ENCODE data around the gene RBM19.

The RBM19 gene

GRCh38 chr12:113893221-113893620 is 72.9 kb downstream of the RBM19 start:
- no peaks in the 10 kb centered on the region for H4K20me1 ChIP-seq (ENCODE audit: control insufficient read depth, insufficient read depth, low read depth, low read length)
- H3K4me2 ChIP-seq (ENCODE audit: low read length): no peak overlapping the region
- no peaks in the 10 kb centered on the region for H3K27me3 ChIP-seq (ENCODE audit: control insufficient read depth, low read length)
- H3K9me2 ChIP-seq (replicated peaks; ENCODE audit: control insufficient read depth, low read length): no peaks in the 10 kb centered on the region
- no peak overlapping the region for H3K4me3 ChIP-seq (ENCODE audit: low read length)
- no peak overlapping the region for H3K27ac ChIP-seq (ENCODE audit: low read depth, low read length)
- no peaks in the 10 kb centered on the region for H3K36me3 ChIP-seq (ENCODE audit: control insufficient read depth, low read length)
- no peak for TF ChIP-seq EZH2phosphoT487 (IDR thresholded peaks at IDR 0.05; ENCODE audit: borderline replicate concordance, low read length)
- TF ChIP-seq CTCF (IDR thresholded peaks at IDR 0.05; ENCODE audit: low read depth, low read length, poor library complexity, severe bottlenecking): no peak
- no peaks in the 10 kb centered on the region for H3K9me3 ChIP-seq (ENCODE audit: control insufficient read depth, insufficient read depth, low read length)
- no peaks in the 10 kb centered on the region for H3F3A ChIP-seq (ENCODE audit: control insufficient read depth, insufficient read depth)
- no peaks in the 10 kb centered on the region for H3K79me2 ChIP-seq (ENCODE audit: control insufficient read depth, low read length)
- H3K4me1 ChIP-seq (ENCODE audit: control insufficient read depth, low read length): no peaks in the 10 kb centered on the region

GRCh38 chr12:113892556-113892955 is 73.6 kb downstream of the RBM19 start:
- no peaks in the 10 kb centered on the region for H3K36me3 ChIP-seq (ENCODE audit: control insufficient read depth, low read length)

GRCh38 chr12:113891739-113892520 is 74.2 kb downstream of the RBM19 start:
- no peaks in the 10 kb centered on the region for H3K27me3 ChIP-seq (ENCODE audit: control insufficient read depth, low read length)
- TF ChIP-seq CTCF (IDR thresholded peaks at IDR 0.05; ENCODE audit: low read depth, low read length, poor library complexity, severe bottlenecking) (no peak), EZH2phosphoT487 (IDR thresholded peaks at IDR 0.05; ENCODE audit: borderline replicate concordance, low read length) (no peak)
- H4K20me1 ChIP-seq (ENCODE audit: control insufficient read depth, insufficient read depth, low read depth, low read length): no peaks in the 10 kb centered on the region
- H3K4me3 ChIP-seq (ENCODE audit: low read length): no peak overlapping the region
- no peaks in the 10 kb centered on the region for H3F3A ChIP-seq (ENCODE audit: control insufficient read depth, insufficient read depth)
- no peak overlapping the region for H3K27ac ChIP-seq (ENCODE audit: low read depth, low read length)
- no peaks in the 10 kb centered on the region for H3K9me3 ChIP-seq (ENCODE audit: control insufficient read depth, insufficient read depth, low read length)
- H3K4me1 ChIP-seq (ENCODE audit: control insufficient read depth, low read length): no peaks in the 10 kb centered on the region
- H3K36me3 ChIP-seq (ENCODE audit: control insufficient read depth, low read length): no peaks in the 10 kb centered on the region
- no peaks in the 10 kb centered on the region for H3K79me2 ChIP-seq (ENCODE audit: control insufficient read depth, low read length)
- no peak overlapping the region for H3K4me2 ChIP-seq (ENCODE audit: low read length)
- no peaks in the 10 kb centered on the region for H3K9me2 ChIP-seq (replicated peaks; ENCODE audit: control insufficient read depth, low read length)

More at GRCh38 chr12:113892556-113892955, 73.6 kb downstream of the RBM19 start:
- H3K9me2 ChIP-seq (replicated peaks; ENCODE audit: control insufficient read depth, low read length): no peaks in the 10 kb centered on the region
- H3F3A ChIP-seq (ENCODE audit: control insufficient read depth, insufficient read depth): no peaks in the 10 kb centered on the region
- H3K27me3 ChIP-seq (ENCODE audit: control insufficient read depth, low read length): no peaks in the 10 kb centered on the region
- TF ChIP-seq CTCF (IDR thresholded peaks at IDR 0.05; ENCODE audit: low read depth, low read length, poor library complexity, severe bottlenecking) (no peak), EZH2phosphoT487 (IDR thresholded peaks at IDR 0.05; ENCODE audit: borderline replicate concordance, low read length) (no peak)
- no peaks in the 10 kb centered on the region for H3K4me1 ChIP-seq (ENCODE audit: control insufficient read depth, low read length)
- H3K4me3 ChIP-seq (ENCODE audit: low read length): no peak overlapping the region
- H4K20me1 ChIP-seq (ENCODE audit: control insufficient read depth, insufficient read depth, low read depth, low read length): no peaks in the 10 kb centered on the region
- H3K4me2 ChIP-seq (ENCODE audit: low read length): no peak overlapping the region
- no peak overlapping the region for H3K27ac ChIP-seq (ENCODE audit: low read depth, low read length)
- no peaks in the 10 kb centered on the region for H3K9me3 ChIP-seq (ENCODE audit: control insufficient read depth, insufficient read depth, low read length)
- H3K79me2 ChIP-seq (ENCODE audit: control insufficient read depth, low read length): no peaks in the 10 kb centered on the region
